B cell (primary cell): ENCODE data around the gene PPP5C.

ENCODE experiments used
- CTCF ChIP-seq: fragments of 200-600 bp; IDR thresholded peaks from one replicate; pipeline ENCODE4 v1.8.0; 2022; ENCODE audit warnings: antibody characterized with exemption, mild to moderate bottlenecking
- EZH2 ChIP-seq: IDR thresholded peaks from 2 replicates; pipeline ENCODE4 v1.6.1; 2012; ENCODE audit warnings: borderline replicate concordance, low read depth, mild to moderate bottlenecking, moderate library complexity, low read length; ENCODE audit not compliant: insufficient read depth, poor library complexity, severe bottlenecking

- no peak for TF ChIP-seq CTCF
- no peak for TF ChIP-seq EZH2
Measured at GRCh38 chr19:46408664-46409039, 61.8 kb downstream of the PPP5C start.
